Nephron (organoid): ENCODE results near the gene FUNDC1.

Experiments
- H3K27ac Mint-ChIP-seq, 3 experiments: 2 replicates each; pipeline ENCODE4 v1.8.0; 2020; ENCODE audit warnings: mixed read lengths in 3 of 3, mild to moderate bottlenecking in 2 of 3, moderate library complexity in 1 of 3
- H3K27me3 Mint-ChIP-seq: 2 replicates; pipeline ENCODE4 v1.8.0; 2021; ENCODE audit warnings: low read depth, mild to moderate bottlenecking, moderate library complexity, mixed read lengths
- H3K36me3 Mint-ChIP-seq: 2 replicates; pipeline ENCODE4 v1.8.0; 2020; ENCODE audit warnings: low read depth, mixed read lengths
- H3K4me1 Mint-ChIP-seq: 2 replicates; pipeline ENCODE4 v1.8.0; 2020; ENCODE audit warnings: mixed read lengths
- H3K4me3 Mint-ChIP-seq, 3 experiments: 2 replicates each; pipeline ENCODE4 v1.8.0; 2020; ENCODE audit warnings: mild to moderate bottlenecking in 3 of 3, mixed read lengths in 3 of 3, moderate library complexity in 2 of 3
- H3K9me3 Mint-ChIP-seq: 2 replicates; pipeline ENCODE4 v1.8.0; 2020; ENCODE audit warnings: mixed read lengths
- TF ChIP-seq, protein P1 (sequence below), 3 experiments: fragments of 200-600 bp; sonication (generic); IDR thresholded peaks; one replicate each; pipeline ENCODE4 v1.5.0; 2021; ENCODE audit warnings: antibody characterized with exemption in 3 of 3; ENCODE audit not compliant: unreplicated experiment in 3 of 3

FUNDC1 gene

DNA sequence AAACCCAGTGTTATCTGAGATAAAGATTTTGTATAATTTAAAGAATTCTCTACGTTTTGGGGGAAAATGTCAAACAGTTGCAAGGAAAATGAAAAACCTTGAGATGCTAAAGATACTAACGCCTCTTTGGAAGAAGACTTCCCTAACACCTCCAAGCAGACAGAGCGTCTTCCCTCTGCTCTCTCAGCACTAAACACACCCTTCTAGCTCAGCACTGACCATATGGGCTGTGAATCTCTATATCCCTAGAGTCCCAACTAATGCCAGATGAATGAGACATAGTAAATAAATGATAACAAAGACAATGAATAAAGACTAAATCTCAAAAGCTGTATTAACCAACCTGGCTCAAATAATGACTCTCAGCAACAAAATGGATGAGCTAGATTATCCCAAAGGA, 13.3 kb downstream of the FUNDC1 start:
- Mint-ChIP-seq H3K4me1 (no peaks in the 10 kb centered on the region), H3K36me3 (peaks cover 29% of the 10 kb centered on the region), H3K27ac (no peak overlapping the region), H3K4me3 (no peak overlapping the region), H3K9me3 (peaks cover 10% of the 10 kb centered on the region), H3K27me3 (no peaks in the 10 kb centered on the region)
- TF ChIP-seq, protein P1, sequence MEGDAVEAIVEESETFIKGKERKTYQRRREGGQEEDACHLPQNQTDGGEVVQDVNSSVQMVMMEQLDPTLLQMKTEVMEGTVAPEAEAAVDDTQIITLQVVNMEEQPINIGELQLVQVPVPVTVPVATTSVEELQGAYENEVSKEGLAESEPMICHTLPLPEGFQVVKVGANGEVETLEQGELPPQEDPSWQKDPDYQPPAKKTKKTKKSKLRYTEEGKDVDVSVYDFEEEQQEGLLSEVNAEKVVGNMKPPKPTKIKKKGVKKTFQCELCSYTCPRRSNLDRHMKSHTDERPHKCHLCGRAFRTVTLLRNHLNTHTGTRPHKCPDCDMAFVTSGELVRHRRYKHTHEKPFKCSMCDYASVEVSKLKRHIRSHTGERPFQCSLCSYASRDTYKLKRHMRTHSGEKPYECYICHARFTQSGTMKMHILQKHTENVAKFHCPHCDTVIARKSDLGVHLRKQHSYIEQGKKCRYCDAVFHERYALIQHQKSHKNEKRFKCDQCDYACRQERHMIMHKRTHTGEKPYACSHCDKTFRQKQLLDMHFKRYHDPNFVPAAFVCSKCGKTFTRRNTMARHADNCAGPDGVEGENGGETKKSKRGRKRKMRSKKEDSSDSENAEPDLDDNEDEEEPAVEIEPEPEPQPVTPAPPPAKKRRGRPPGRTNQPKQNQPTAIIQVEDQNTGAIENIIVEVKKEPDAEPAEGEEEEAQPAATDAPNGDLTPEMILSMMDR (IDR thresholded peaks at IDR 0.05; ENCODE audit: unreplicated experiment in 3 of 3) = no peak

DNA sequence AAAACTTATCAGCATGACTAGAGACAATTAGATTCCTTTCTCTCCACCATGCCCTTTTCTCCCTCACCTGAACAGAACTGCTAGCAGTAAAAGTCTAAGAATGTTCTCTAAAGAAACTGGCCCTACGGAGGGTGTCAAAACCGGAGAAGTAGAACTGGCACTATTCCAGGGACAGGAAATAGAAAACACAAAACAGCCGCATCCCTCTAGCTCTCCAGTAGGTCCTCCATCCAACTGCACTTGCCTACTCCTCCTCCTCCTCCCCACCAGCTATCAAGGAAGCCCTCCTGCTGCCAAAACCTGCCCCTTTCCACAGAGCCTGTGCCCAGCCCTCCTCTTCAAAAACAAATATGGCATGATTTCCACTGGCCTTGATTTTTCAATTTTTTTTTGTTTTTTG, 28.4 kb downstream of the FUNDC1 start:
- H3K4me1 Mint-ChIP-seq = no peaks in the 10 kb centered on the region
- TF ChIP-seq, protein P1 (IDR thresholded peaks at IDR 0.05; ENCODE audit: unreplicated experiment in 3 of 3) = no peak
- H3K4me3 Mint-ChIP-seq = no peak overlapping the region
- H3K27me3 Mint-ChIP-seq = no peaks in the 10 kb centered on the region
- peaks cover 13% of the 10 kb centered on the region for H3K9me3 Mint-ChIP-seq
- peaks cover 4% of the 10 kb centered on the region for H3K36me3 Mint-ChIP-seq
- no peak overlapping the region for H3K27ac Mint-ChIP-seq

DNA sequence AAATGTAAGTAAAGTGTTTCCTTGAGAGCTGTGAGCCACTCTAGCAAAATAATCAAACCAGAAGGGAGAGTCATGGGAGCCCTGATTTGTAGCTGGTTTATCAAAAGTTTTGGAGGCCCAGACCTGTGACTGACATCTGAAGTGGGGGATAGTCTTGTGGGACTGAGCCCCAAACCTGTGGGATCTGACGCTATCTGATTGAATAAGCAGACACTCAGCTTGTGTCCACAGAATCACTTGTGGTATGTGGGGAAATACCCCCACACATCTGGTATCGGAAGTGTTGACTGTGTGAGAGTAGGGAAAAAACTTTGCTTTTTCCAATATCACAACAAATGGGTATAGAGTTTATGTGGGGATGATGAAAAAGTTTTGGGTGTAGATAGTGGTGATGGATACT, 35.4 kb downstream of the FUNDC1 start:
- Mint-ChIP-seq H3K4me3 (no peak overlapping the region), H3K27me3 (no peaks in the 10 kb centered on the region), H3K4me1 (no peaks in the 10 kb centered on the region), H3K9me3 (no peaks in the 10 kb centered on the region), H3K27ac (no peak overlapping the region), H3K36me3 (no peaks in the 10 kb centered on the region)
- TF ChIP-seq, protein P1 (IDR thresholded peaks at IDR 0.05; ENCODE audit: unreplicated experiment in 3 of 3) = no peak

DNA sequence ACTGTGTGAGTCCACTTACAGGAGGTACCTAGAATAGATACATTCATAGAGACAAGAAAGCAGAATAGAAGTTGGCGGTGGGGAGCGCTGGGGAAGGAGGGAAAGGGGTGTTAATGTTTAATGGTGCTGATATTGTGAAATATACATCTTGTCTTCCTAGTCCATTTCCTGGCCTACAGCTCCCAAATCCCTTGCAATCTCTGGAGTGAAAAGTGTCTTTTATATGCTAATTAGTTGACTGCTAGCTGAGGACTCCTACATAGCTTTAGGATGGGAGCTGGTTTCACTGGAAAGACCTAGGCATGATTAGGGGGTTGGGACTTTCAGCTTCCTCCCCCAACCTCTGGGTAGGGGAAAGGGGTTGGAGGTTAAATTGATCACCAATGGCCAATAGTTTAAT, 36.0 kb downstream of the FUNDC1 start:
- Mint-ChIP-seq H3K9me3 (no peaks in the 10 kb centered on the region), H3K4me3 (no peak overlapping the region), H3K27me3 (no peaks in the 10 kb centered on the region), H3K36me3 (no peaks in the 10 kb centered on the region), H3K4me1 (no peaks in the 10 kb centered on the region), H3K27ac (no peak overlapping the region)
- TF ChIP-seq, protein P1 (IDR thresholded peaks at IDR 0.05; ENCODE audit: unreplicated experiment in 3 of 3) = no peak

DNA sequence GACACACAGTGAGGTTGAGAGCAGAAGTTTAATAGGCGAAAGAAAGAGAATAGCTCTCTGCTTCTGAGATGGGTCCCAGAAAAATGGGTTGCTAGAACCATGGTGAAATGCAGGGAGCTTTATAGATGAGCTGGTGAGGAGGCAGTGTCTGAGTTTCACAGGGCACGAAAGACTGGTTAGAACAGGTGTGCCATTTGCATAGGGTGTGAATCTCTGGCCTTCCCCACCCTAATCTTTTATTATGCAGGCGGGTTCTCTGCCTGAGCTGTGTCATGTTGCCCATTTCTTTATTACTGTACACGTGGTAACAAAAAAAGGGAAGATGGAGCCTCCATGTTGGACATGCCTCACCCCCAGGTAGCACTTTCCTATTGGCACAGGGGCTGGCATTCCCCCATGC, 39.1 kb downstream of the FUNDC1 start:
- Mint-ChIP-seq H3K4me3 (no peak overlapping the region), H3K36me3 (no peaks in the 10 kb centered on the region), H3K27ac (no peak overlapping the region), H3K27me3 (no peaks in the 10 kb centered on the region), H3K9me3 (peaks cover 3% of the 10 kb centered on the region), H3K4me1 (no peaks in the 10 kb centered on the region)
- TF ChIP-seq, protein P1 (IDR thresholded peaks at IDR 0.05; ENCODE audit: unreplicated experiment in 3 of 3) = no peak

DNA sequence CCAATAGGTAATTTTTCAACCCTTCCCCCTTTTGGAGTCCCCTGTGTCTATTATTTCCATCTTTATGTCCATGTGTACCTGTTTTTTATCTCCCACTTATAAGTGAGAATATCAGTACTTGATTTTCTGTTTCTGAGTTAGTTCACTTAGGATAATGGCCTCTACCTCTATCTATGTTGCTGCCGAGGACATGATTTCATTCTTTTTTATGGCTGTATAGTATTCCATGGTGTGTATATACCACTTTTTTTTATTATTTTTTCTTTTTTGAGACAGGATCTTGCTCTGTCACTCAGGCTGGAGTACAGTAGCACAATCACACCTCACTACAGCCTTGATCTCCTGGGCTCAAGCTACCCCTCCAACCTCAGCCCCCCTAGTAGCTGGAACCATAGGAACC, 47.6 kb downstream of the FUNDC1 start:
- Mint-ChIP-seq H3K27ac (no peak overlapping the region), H3K36me3 (no peaks in the 10 kb centered on the region), H3K4me3 (no peak overlapping the region), H3K27me3 (no peaks in the 10 kb centered on the region), H3K9me3 (peaks cover 13% of the 10 kb centered on the region), H3K4me1 (no peaks in the 10 kb centered on the region)
- TF ChIP-seq, protein P1 (IDR thresholded peaks at IDR 0.05; ENCODE audit: unreplicated experiment in 3 of 3) = no peak
